Upper lobe of right lung (tissue), 1 donor: ENCODE measurements around the gene TMEM129. TPM values are rescaled to one million over a fixed set of nuclear protein-coding genes. Genes with fewer than 3 reads are reported as not detected.
A peak's percentile ranks its signal among the peaks of the same experiment; 100 is the strongest.

Source experiments
- ATAC-seq: fragments of 200-7000 bp; cut with Tn5 transposase; one replicate; pipeline ENCODE4 v1.9.1; 2020; ENCODE audit warnings: mild to moderate bottlenecking, moderate library complexity
- DNase-seq: peaks from one replicate; pipeline ENCODE4 v3.0.0-alpha.2; 2020
- H3K27ac ChIP-seq: fragments of 200-600 bp; one replicate; pipeline ENCODE4 v1.8.0; 2022
- H3K27me3 ChIP-seq: fragments of 200-600 bp; one replicate; pipeline ENCODE4 v1.8.0; 2022; ENCODE audit warnings: mild to moderate bottlenecking
- H3K36me3 ChIP-seq: fragments of 200-600 bp; one replicate; pipeline ENCODE4 v1.8.0; 2022
- H3K4me1 ChIP-seq: fragments of 200-600 bp; one replicate; pipeline ENCODE4 v1.8.0; 2022
- H3K4me3 ChIP-seq: fragments of 200-600 bp; one replicate; pipeline ENCODE4 v1.8.0; 2022; ENCODE audit warnings: mild to moderate bottlenecking
- H3K9me3 ChIP-seq: fragments of 200-600 bp; one replicate; pipeline ENCODE4 v1.8.0; 2022
- CTCF ChIP-seq: fragments of 200-600 bp; IDR thresholded peaks from one replicate; pipeline ENCODE4 v1.8.0; 2022; ENCODE audit warnings: antibody characterized with exemption
- intact Hi-C: fragments of 100-400 bp; cut with DNase I; formaldehyde crosslinking; loops from one replicate; pipeline ENCODE4 v1.11.0; 2022
- total RNA-seq: library from RNA; stranded (reverse); fragmentation: NEBNext Ultra II Directional; extraction: Animal tissue kit (Norgen Biotek cat#: 25700); gene quantifications from one replicate; pipeline ENCODE4 v1.2.1, GENCODE V29; 2021
- donor health status: DM: no; HTN: yes; CAD: no; lungs with severe emphysema.

The TMEM129 gene
- total RNA-seq, 1 donor from 2014 or later, result 33.2 TPM

- peaks cover 20% of the 10 kb centered on the region for H3K36me3 ChIP-seq
- peaks cover 40% of the 10 kb centered on the region for H3K4me1 ChIP-seq
- ATAC-seq, result no peak
- no peaks in the 10 kb centered on the region for H3K9me3 ChIP-seq
- no peaks in the 10 kb centered on the region for H3K27me3 ChIP-seq
- H3K27ac ChIP-seq, result no peak overlapping the region
- intact Hi-C loops, result no loop called here
- DNase-seq, result peak; percentile 50
- TF ChIP-seq CTCF, result no peak
- no peak overlapping the region for H3K4me3 ChIP-seq
These were observed 2.9 kb downstream of the TMEM129 start for GRCh38 chr4:1718095-1718850.

DNA sequence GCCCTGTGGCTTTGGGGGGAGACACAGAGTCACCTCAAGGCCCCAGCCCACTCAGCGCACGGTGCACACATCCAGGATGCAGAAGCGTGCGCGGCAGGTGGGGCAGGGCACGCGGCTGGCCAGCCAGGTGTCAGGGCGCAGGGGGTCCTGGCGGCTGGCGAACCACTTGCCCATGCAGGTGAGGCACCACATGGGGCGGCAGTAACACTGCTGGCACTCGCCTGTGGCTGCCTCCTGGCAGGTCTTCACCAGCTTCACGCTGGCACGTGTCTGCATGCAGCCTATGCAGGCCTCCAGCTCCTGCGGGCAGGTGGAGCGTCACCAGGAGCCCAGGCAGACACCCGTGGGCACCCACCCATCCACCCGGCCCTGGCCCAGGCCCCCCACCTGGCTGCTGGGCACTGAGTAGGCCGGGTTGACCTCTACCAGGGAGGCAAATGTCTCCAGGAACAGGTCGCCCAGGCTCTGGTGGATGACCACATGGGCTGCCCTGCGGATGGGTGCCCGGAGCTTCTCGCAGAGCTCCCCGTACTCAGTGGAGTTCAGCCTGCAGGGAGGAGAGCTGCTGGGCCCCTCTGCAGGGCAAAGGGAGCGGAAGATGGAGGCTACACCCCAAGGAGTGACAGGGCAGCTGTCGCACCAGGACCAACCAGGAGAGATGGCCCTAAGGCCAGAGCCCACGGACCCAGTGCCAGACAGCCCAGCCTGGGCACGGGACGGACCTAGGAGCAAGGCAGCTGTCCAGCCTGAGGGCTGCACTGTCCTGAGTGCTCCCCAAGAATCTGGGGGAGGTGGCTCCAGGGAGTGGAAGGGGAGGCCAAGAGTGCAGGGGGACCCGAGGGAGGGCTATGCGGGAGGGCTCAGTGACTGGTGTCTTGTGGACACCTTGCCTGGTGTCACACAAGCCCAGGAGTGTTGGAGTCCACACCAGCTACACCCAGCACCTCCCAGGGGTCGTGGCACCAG lies 3.7 kb downstream of the TMEM129 start:
- peaks cover 42% of the 10 kb centered on the region for H3K4me1 ChIP-seq
- no peak overlapping the region for H3K27ac ChIP-seq
- no peak overlapping the region for H3K4me3 ChIP-seq
- peaks cover 20% of the 10 kb centered on the region for H3K36me3 ChIP-seq
- ATAC-seq (no peak), DNase-seq (peak; percentile 63)
- intact Hi-C loops, result no loop called here
- no peaks in the 10 kb centered on the region for H3K9me3 ChIP-seq
- no peaks in the 10 kb centered on the region for H3K27me3 ChIP-seq
- no peak for TF ChIP-seq CTCF

- Histone ChIP-seq H3K4me1 (peaks cover 34% of the 10 kb centered on the region), H3K9me3 (no peaks in the 10 kb centered on the region), H3K27ac (no peak overlapping the region), H3K36me3 (peaks cover 20% of the 10 kb centered on the region), H3K4me3 (no peak overlapping the region), H3K27me3 (no peaks in the 10 kb centered on the region)
- no peak for TF ChIP-seq CTCF
- DNase-seq (peak; percentile 52), ATAC-seq (no peak)
- intact Hi-C loops, result no loop called here
These were observed 4.8 kb downstream of the TMEM129 start for GRCh38 chr4:1716065-1716945.

DNA sequence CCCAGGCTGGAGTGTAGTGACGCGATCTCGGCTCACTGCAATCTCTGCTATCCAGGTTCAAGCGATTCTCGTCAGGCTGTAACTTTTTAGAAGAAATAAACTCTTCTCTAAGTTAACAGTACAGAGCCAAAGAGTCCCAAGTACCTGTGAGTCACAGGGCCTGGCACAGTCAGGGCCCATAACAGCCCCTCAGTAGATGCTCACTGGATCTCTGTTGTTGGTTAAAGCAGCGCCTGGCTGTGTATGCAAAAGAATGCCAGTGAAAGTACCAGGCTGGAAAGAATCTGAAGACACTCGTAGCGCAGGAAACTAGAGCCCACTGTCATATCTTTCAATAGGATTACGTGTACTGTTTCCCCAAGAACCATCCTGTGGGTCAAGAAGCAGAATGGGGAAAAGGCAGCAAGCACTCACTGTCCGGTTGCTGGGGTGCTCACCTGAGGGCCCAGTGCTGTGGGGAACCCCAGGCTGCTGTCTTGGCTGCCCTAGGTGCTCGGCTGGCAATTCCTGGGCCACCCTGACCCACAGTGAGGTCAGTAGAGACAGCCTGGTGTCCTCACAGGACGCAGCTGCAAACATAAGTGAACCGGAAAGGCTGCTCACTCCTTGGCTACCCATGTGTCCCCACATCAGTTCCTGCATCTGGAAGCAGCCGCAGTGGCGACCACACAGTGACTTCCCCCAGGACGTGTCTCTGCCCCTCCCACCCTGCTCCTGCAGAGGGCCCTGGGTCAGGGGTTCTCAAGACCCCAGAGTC lies 5.9 kb downstream of the TMEM129 start:
- intact Hi-C loops, result no loop called here
- Histone ChIP-seq H3K9me3 (no peaks in the 10 kb centered on the region), H3K36me3 (peaks cover 24% of the 10 kb centered on the region), H3K4me1 (peaks cover 43% of the 10 kb centered on the region), H3K4me3 (no peak overlapping the region), H3K27ac (no peak overlapping the region), H3K27me3 (no peaks in the 10 kb centered on the region)
- TF ChIP-seq CTCF, result no peak
- peak; percentile 60 for DNase-seq
- ATAC-seq, result no peak
